ENCODE data around the gene TMOD2.
A peak's percentile ranks its signal among the peaks of the same experiment; 100 is the strongest.

Gene TMOD2

GRCh38 chr15:51861557-51862359 lies 110.4 kb downstream of the TMOD2 start:
- no peaks in the 10 kb centered on the region for H3K4me1 ChIP-seq (ENCODE audit: insufficient read depth, insufficient read length)
- no peak overlapping the region for H3K9ac ChIP-seq (ENCODE audit: insufficient read length, low read depth)
- no peak overlapping the region for H3K4me3 ChIP-seq (ENCODE audit: insufficient read length, low read depth)
- H3K9me3 ChIP-seq (ENCODE audit: insufficient read depth, low read length) = no peaks in the 10 kb centered on the region
- H3K36me3 ChIP-seq (ENCODE audit: insufficient read depth, insufficient read length, low read length) = peaks cover 30% of the 10 kb centered on the region
- no peak for DNase-seq (ENCODE audit: low read depth, low spot score)
- H3K27me3 ChIP-seq (ENCODE audit: insufficient read depth, insufficient read length) = no peaks in the 10 kb centered on the region
- TF ChIP-seq SUZ12 (IDR thresholded peaks at IDR 0.05; ENCODE audit: extremely low read depth, insufficient read depth, insufficient read length) = no peak
- TF ChIP-seq YY1 (IDR thresholded peaks at IDR 0.05; ENCODE audit: insufficient read depth, insufficient read length) = no peak
- no peak for TF ChIP-seq ZNF274 (IDR thresholded peaks at IDR 0.05; ENCODE audit: low read depth, low read length)

GRCh38 chr15:51863131-51863530 lies 111.7 kb downstream of the TMOD2 start:
- Histone ChIP-seq H3K9ac (ENCODE audit: insufficient read length, low read depth) (no peak overlapping the region), H3K27me3 (ENCODE audit: insufficient read depth, insufficient read length) (no peaks in the 10 kb centered on the region), H3K4me1 (ENCODE audit: insufficient read depth, insufficient read length) (no peaks in the 10 kb centered on the region), H3K36me3 (ENCODE audit: insufficient read depth, insufficient read length, low read length) (peaks cover 33% of the 10 kb centered on the region), H3K9me3 (ENCODE audit: insufficient read depth, low read length) (no peaks in the 10 kb centered on the region), H3K4me3 (ENCODE audit: insufficient read length, low read depth) (no peak overlapping the region)
- TF ChIP-seq YY1 (IDR thresholded peaks at IDR 0.05; ENCODE audit: insufficient read depth, insufficient read length) = no peak
- DNase-seq (ENCODE audit: low read depth, low spot score) = no peak

GRCh38 chr15:51864408-51865056 lies 113.1 kb downstream of the TMOD2 start:
- H3K9ac ChIP-seq (ENCODE audit: insufficient read length, low read depth) = no peak overlapping the region
- H3K27me3 ChIP-seq (ENCODE audit: insufficient read depth, insufficient read length) = no peaks in the 10 kb centered on the region
- H3K9me3 ChIP-seq (ENCODE audit: insufficient read depth, low read length) = no peaks in the 10 kb centered on the region
- DNase-seq (ENCODE audit: low read depth, low spot score) = peak; percentile 13
- H3K4me3 ChIP-seq (ENCODE audit: insufficient read length, low read depth) = no peak overlapping the region
- no peak for TF ChIP-seq YY1 (IDR thresholded peaks at IDR 0.05; ENCODE audit: insufficient read depth, insufficient read length)
- no peak for TF ChIP-seq SUZ12 (IDR thresholded peaks at IDR 0.05; ENCODE audit: extremely low read depth, insufficient read depth, insufficient read length)
- no peak for TF ChIP-seq ZNF274 (IDR thresholded peaks at IDR 0.05; ENCODE audit: low read depth, low read length)
- peaks cover 36% of the 10 kb centered on the region for H3K36me3 ChIP-seq (ENCODE audit: insufficient read depth, insufficient read length, low read length)
- no peaks in the 10 kb centered on the region for H3K4me1 ChIP-seq (ENCODE audit: insufficient read depth, insufficient read length)

- Histone ChIP-seq H3K4me1 (ENCODE audit: insufficient read depth, insufficient read length) (no peaks in the 10 kb centered on the region), H3K27me3 (ENCODE audit: insufficient read depth, insufficient read length) (no peaks in the 10 kb centered on the region), H3K4me3 (ENCODE audit: insufficient read length, low read depth) (no peak overlapping the region), H3K36me3 (ENCODE audit: insufficient read depth, insufficient read length, low read length) (peaks cover 41% of the 10 kb centered on the region), H3K9ac (ENCODE audit: insufficient read length, low read depth) (no peak overlapping the region), H3K9me3 (ENCODE audit: insufficient read depth, low read length) (peaks cover 2% of the 10 kb centered on the region; the same call in 1 of the 2 replicates)
- no peak for DNase-seq (ENCODE audit: low read depth, low spot score)
- TF ChIP-seq YY1 (IDR thresholded peaks at IDR 0.05; ENCODE audit: insufficient read depth, insufficient read length) = no peak
- no peak for TF ChIP-seq SUZ12 (IDR thresholded peaks at IDR 0.05; ENCODE audit: extremely low read depth, insufficient read depth, insufficient read length)
- TF ChIP-seq ZNF274 (IDR thresholded peaks at IDR 0.05; ENCODE audit: low read depth, low read length) = no peak
These were observed 113.9 kb downstream of the TMOD2 start for GRCh38 chr15:51865317-51865716.
